Psoas muscle (tissue), 8 donors: ENCODE results near the gene NSG2. TPM values are rescaled to one million over a fixed set of nuclear protein-coding genes. Genes with fewer than 3 reads are reported as not detected.

Experiments
- ATAC-seq, 4 donors: fragments of 200-7000 bp; cut with Tn5 transposase; one replicate each; pipeline ENCODE4 v1.9.1; 2020; ENCODE audit warnings: moderate library complexity in 3 of 4, mild to moderate bottlenecking in 2 of 4
- DNase-seq, 2 donors: peaks; one replicate each; pipeline ENCODE4 v3.0.0-alpha.2; 2020
- H3K27ac ChIP-seq: fragments of 200-600 bp; one replicate; pipeline ENCODE4 v1.8.0; 2022
- H3K27me3 ChIP-seq, 3 donors: fragments of 200-600 bp in 1 of 3; one replicate each; pipeline versions ENCODE4 v1.6.1 to v1.8.0; 2013 to 2022; ENCODE audit warnings: low read length in 2 of 3, mild to moderate bottlenecking in 2 of 3, moderate library complexity in 1 of 3; ENCODE audit not compliant: insufficient read depth in 3 of 3
- H3K36me3 ChIP-seq, 2 donors: fragments of 200-600 bp in 1 of 2; one replicate each; pipeline versions ENCODE4 v1.6.1 to v1.8.0; 2013 to 2022; ENCODE audit warnings: low read depth in 1 of 2, mild to moderate bottlenecking in 1 of 2, moderate library complexity in 1 of 2; ENCODE audit not compliant: insufficient read depth in 1 of 2
- H3K4me1 ChIP-seq: fragments of 200-600 bp; one replicate; pipeline ENCODE4 v1.8.0; 2022
- H3K4me3 ChIP-seq: fragments of 200-600 bp; one replicate; pipeline ENCODE4 v1.8.0; 2022; ENCODE audit warnings: mild to moderate bottlenecking
- H3K9me3 ChIP-seq: fragments of 200-600 bp; one replicate; pipeline ENCODE4 v1.8.0; 2022
- CTCF ChIP-seq: fragments of 200-600 bp; IDR thresholded peaks from one replicate; pipeline ENCODE4 v1.8.0; 2022; ENCODE audit warnings: antibody characterized with exemption
- WGBS, 3 donors: extraction: QIAGEN DNeasy Blood & Tissue Kit; methylation state at CpG; one replicate each; pipeline versions ENCODE4 v1.1.6 to v1.1.7; 2013; 5-methylcytosine and 5-hydroxymethylcytosine counted together
- intact Hi-C, 2 donors: fragments of 100-400 bp; cut with DNase I; formaldehyde crosslinking; loops; one replicate each; pipeline versions ENCODE4 v1.11.0 to v1.14.2; 2022
- polyA plus RNA-seq, 3 donors: library from polyadenylated mRNA; stranded (reverse); fragments of 200-250 nt; gene quantifications; one replicate each; pipeline ENCODE4 v1.2.3, GENCODE V29; 2013
- total RNA-seq, 4 donors: library from RNA; stranded (reverse); fragmentation: NEBNext Ultra II Directional in 2 of 4; extraction: Animal tissue kit (Norgen Biotek cat#: 25700) in 2 of 4; gene quantifications; one replicate each; pipeline versions ENCODE4 v1.2.1 to v1.2.4, GENCODE V29; 2021 to 2023
- donor health status: healthy with polysubstance abuse.
- donor health status: DM: no; HTN: no; CAD: no; lungs with moderate emphysema.
- donor health status: Bipolar disorder and iron deficiency.
- donor health status: healthy.
- donor health status: DM: yes; HTN: yes; CAD: no.
- donor health status: DM: no; HTN: no; CAD: no.
- donor health status: DM: no; HTN: no; CAD: no.
- donor health status: DM: yes; HTN: yes; CAD: no.

Gene NSG2
- total and polyA plus RNA-seq, 7 donors, result 0.07 to 2.1 (median 0.33) TPM; not detected in 3

GRCh38 chr5:174083056-174083827 lies 37.7 kb downstream of the NSG2 start:
- intact Hi-C loops, result no loop called here
- 67 to 71% (median 69%) methylated on average over 12 of the region's 12 CpGs for WGBS, 3 donors

GRCh38 chr5:174084691-174085154 lies 39.2 kb downstream of the NSG2 start:
- H3K4me3 ChIP-seq, result no peak overlapping the region
- 60 to 63% (median 62%) methylated on average over 8 of the region's 8 CpGs for WGBS, 3 donors
- DNase-seq (no peak), ATAC-seq (no peak)
- intact Hi-C loops, result no loop called here
- H3K4me1 ChIP-seq, result no peaks in the 10 kb centered on the region
- H3K9me3 ChIP-seq, result no peaks in the 10 kb centered on the region
- H3K27me3 ChIP-seq, result peaks cover 0 to 2% (median 0%) of the 10 kb centered on the region in 3 donors
- H3K36me3 ChIP-seq, result no peaks in the 10 kb centered on the region
- no peak for TF ChIP-seq CTCF
- no peak overlapping the region for H3K27ac ChIP-seq

More at GRCh38 chr5:174083056-174083827, 37.7 kb downstream of the NSG2 start:
- DNase-seq (no peak), ATAC-seq (no peak)
- H3K4me1 ChIP-seq, result no peaks in the 10 kb centered on the region
- no peak overlapping the region for H3K4me3 ChIP-seq
- TF ChIP-seq CTCF, result no peak
- H3K27ac ChIP-seq, result no peak overlapping the region
- peaks cover 0 to 2% (median 0%) of the 10 kb centered on the region in 3 donors for H3K27me3 ChIP-seq
- H3K9me3 ChIP-seq, result no peaks in the 10 kb centered on the region
- no peaks in the 10 kb centered on the region for H3K36me3 ChIP-seq

- DNase-seq (no peak), ATAC-seq (no peak)
- Histone ChIP-seq H3K4me3 (no peak overlapping the region), H3K9me3 (no peaks in the 10 kb centered on the region), H3K36me3 (no peaks in the 10 kb centered on the region), H3K27ac (no peak overlapping the region), H3K4me1 (no peaks in the 10 kb centered on the region), H3K27me3 (peaks cover 0 to 2% (median 0%) of the 10 kb centered on the region in 3 donors)
- TF ChIP-seq CTCF, result no peak
- 88 to 90% (median 89%) methylated on average over 5 of the region's 5 CpGs for WGBS, 3 donors
- intact Hi-C loops, result no loop called here
Measured at GRCh38 chr5:174086751-174087150, 41.2 kb downstream of the NSG2 start.

GRCh38 chr5:174087783-174088182 lies 42.3 kb downstream of the NSG2 start:
- Histone ChIP-seq H3K27me3 (peaks cover 0 to 2% (median 0%) of the 10 kb centered on the region in 3 donors), H3K9me3 (no peaks in the 10 kb centered on the region), H3K27ac (no peak overlapping the region), H3K36me3 (no peaks in the 10 kb centered on the region), H3K4me1 (no peaks in the 10 kb centered on the region), H3K4me3 (no peak overlapping the region)
- no peak for TF ChIP-seq CTCF
- DNase-seq (no peak), ATAC-seq (no peak)
- WGBS, 3 donors, result 89 to 94% (median 94%) methylated on average over 1 of the region's 1 CpG
- intact Hi-C loops, result no loop called here
